ENCODE results near the gene PPP2R5D. TPM values are rescaled to one million over a fixed set of nuclear protein-coding genes. Genes with fewer than 3 reads are reported as not detected.

PPP2R5D gene
- total and polyA plus RNA-seq, 7 donors, result 26.7 to 41.5 (median 35.5) TPM

GRCh38 chr6:43052225-43052841 lies 68.0 kb downstream of the PPP2R5D start:
- Histone ChIP-seq H3K27me3 (no peaks in the 10 kb centered on the region), H3K4me3 (no peak overlapping the region), H3K4me1 (peaks cover 0 to 17% (median 11%) of the 10 kb centered on the region in 4 donors), H3K27ac (peak overlapping the region; percentile 92 to 95 (median 94)), H3K9me3 (no peaks in the 10 kb centered on the region), H3K36me3 (peaks cover 3 to 52% (median 12%) of the 10 kb centered on the region in 4 donors)
- no peak for DNase-seq
- intact Hi-C loops (cut with DNase I), result loop anchor here (2.0 to 5.0 kb wide), 2 partner anchors 32 to 90 kb away; partner anchors contain the start of gene RRP36
- 90 to 95% methylated on average over 19 of the region's 19 CpGs for WGBS, 2 donors
- TF ChIP-seq POLR2A (IDR thresholded peaks at IDR 0.05) (no peak), EP300 (IDR thresholded peaks at IDR 0.05) (no peak), POLR2AphosphoS5 (IDR thresholded peaks at IDR 0.05) (no peak), CTCF (IDR thresholded peaks at IDR 0.05) (no peak)

GRCh38 chr6:43052842-43053544 lies 68.6 kb downstream of the PPP2R5D start:
- peaks cover 3 to 51% (median 12%) of the 10 kb centered on the region in 4 donors for H3K36me3 ChIP-seq
- no peaks in the 10 kb centered on the region for H3K27me3 ChIP-seq
- 10 to 15% methylated on average over 22 of the region's 22 CpGs for WGBS, 2 donors
- no peaks in the 10 kb centered on the region for H3K9me3 ChIP-seq
- DNase-seq, result no peak
- TF ChIP-seq EP300 (IDR thresholded peaks at IDR 0.05) (no peak), POLR2AphosphoS5 (IDR thresholded peaks at IDR 0.05) (no peak), CTCF (IDR thresholded peaks at IDR 0.05) (no peak), POLR2A (IDR thresholded peaks at IDR 0.05) (no peak)
- H3K4me1 ChIP-seq, result peaks cover 0 to 19% (median 14%) of the 10 kb centered on the region in 4 donors
- intact Hi-C loops (cut with DNase I), result loop anchor here (2.0 to 5.0 kb wide), 2 partner anchors 32 to 89 kb away; partner anchors contain the start of gene RRP36
- peak overlapping the region; percentile 92 to 95 (median 94) for H3K27ac ChIP-seq
- H3K4me3 ChIP-seq, result peak overlapping the region; percentile 48 to 78 (median 71)

- no peaks in the 10 kb centered on the region for H3K9me3 ChIP-seq
- H3K27ac ChIP-seq, result peak within 1 kb of the TSS; percentile 92 to 95 (median 94)
- H3K4me1 ChIP-seq, result peaks cover 0 to 26% (median 21%) of the 10 kb centered on the region in 4 donors
- intact Hi-C loops (cut with DNase I), result loop anchor here (2.0 to 5.0 kb wide), 3 partner anchors 33 to 89 kb away; partner anchors contain the start of genes PEX6 and RRP36
- H3K27me3 ChIP-seq, result no peaks in the 10 kb centered on the region
- peaks cover 3 to 46% (median 12%) of the 10 kb centered on the region in 4 donors for H3K36me3 ChIP-seq
- TF ChIP-seq EP300 (IDR thresholded peaks at IDR 0.05), result no peak
- TF ChIP-seq POLR2A (IDR thresholded peaks at IDR 0.05), result peak in 1 of 2 donors; percentile 67
- no peak for TF ChIP-seq CTCF (IDR thresholded peaks at IDR 0.05)
- TF ChIP-seq POLR2AphosphoS5 (IDR thresholded peaks at IDR 0.05), result peak; percentile 66 to 86 (median 80)
- peak; percentile 95 for DNase-seq
- 2% methylated on average over 45 of the region's 45 CpGs for WGBS, 2 donors
- H3K4me3 ChIP-seq, result peak within 1 kb of the TSS; percentile 48 to 78 (median 71)
Observed at GRCh38 chr6:43053545-43054205, 69.3 kb downstream of the PPP2R5D start, which contains the start of gene CUL7. TSS of gene CUL7 (minus strand) at chr6:43053851. CDS start at chr6:43052788, 1,063 bp downstream.

- Histone ChIP-seq H3K27ac (peak overlapping the region; percentile 92 to 95 (median 94)), H3K27me3 (no peaks in the 10 kb centered on the region), H3K4me1 (peaks cover 0 to 29% (median 23%) of the 10 kb centered on the region in 4 donors), H3K4me3 (peak overlapping the region; percentile 48 to 78 (median 71)), H3K36me3 (peaks cover 3 to 39% (median 8%) of the 10 kb centered on the region in 4 donors), H3K9me3 (no peaks in the 10 kb centered on the region)
- WGBS, 2 donors, result 76 to 78% methylated on average over 17 of the region's 17 CpGs
- no peak for TF ChIP-seq POLR2AphosphoS5 (IDR thresholded peaks at IDR 0.05)
- TF ChIP-seq POLR2A (IDR thresholded peaks at IDR 0.05), result no peak
- TF ChIP-seq EP300 (IDR thresholded peaks at IDR 0.05), result no peak
- no peak for TF ChIP-seq CTCF (IDR thresholded peaks at IDR 0.05)
- DNase-seq, result no peak
- intact Hi-C loops (cut with DNase I), result loop anchor here (2.0 to 5.0 kb wide), 2 partner anchors 76 to 88 kb away; partner anchors contain the start of gene PEX6
Observed at GRCh38 chr6:43054206-43054943, 70.0 kb downstream of the PPP2R5D start.

Data from sigmoid colon (tissue), 7 donors.